DMS79 treated with DMSO at 0.1 percent for 48 hours (cell line): Measurements from ENCODE around the gene PRR18.
A peak's percentile ranks its signal among the peaks of the same experiment; 100 is the strongest.

Source experiments
- DNase-seq: peaks from one replicate; lab custom pipeline; 2025; lab: John Stamatoyannopoulos, UW

The PRR18 gene

GRCh38 chr6:166333172-166333995 lies 25.2 kb upstream of the PRR18 start:
- DNase-seq: no peak

GRCh38 chr6:166331503-166332415 lies 23.6 kb upstream of the PRR18 start:
- DNase-seq: no peak

GRCh38 chr6:166330612-166331011 lies 22.4 kb upstream of the PRR18 start:
- DNase-seq: no peak

GRCh38 chr6:166325383-166326042 lies 17.3 kb upstream of the PRR18 start:
- no peak for DNase-seq

- no peak for DNase-seq
Measured at GRCh38 chr6:166323395-166323794, 15.2 kb upstream of the PRR18 start.

GRCh38 chr6:166318649-166319600 lies 10.7 kb upstream of the PRR18 start:
- DNase-seq: no peak

GRCh38 chr6:166318227-166318626 lies 10.0 kb upstream of the PRR18 start:
- DNase-seq: no peak

GRCh38 chr6:166317261-166318212 lies 9.3 kb upstream of the PRR18 start:
- DNase-seq: no peak

- DNase-seq: no peak
Measured at GRCh38 chr6:166315436-166315835, 7.2 kb upstream of the PRR18 start.

- DNase-seq: no peak
Measured at GRCh38 chr6:166314454-166314853, 6.3 kb upstream of the PRR18 start.

- no peak for DNase-seq
Measured at GRCh38 chr6:166313255-166314070, 5.3 kb upstream of the PRR18 start.

- no peak for DNase-seq
Measured at GRCh38 chr6:166312832-166313231, 4.6 kb upstream of the PRR18 start.

GRCh38 chr6:166310634-166311033 lies 2.4 kb upstream of the PRR18 start:
- no peak for DNase-seq

GRCh38 chr6:166309977-166310376 lies 1.8 kb upstream of the PRR18 start:
- no peak for DNase-seq

- DNase-seq: peak; percentile 73
Measured at GRCh38 chr6:166308769-166309589, 787 bp upstream of the PRR18 start.

- peak; percentile 35 for DNase-seq
Measured at GRCh38 chr6:166307082-166308032, 835 bp downstream of the PRR18 start.
